Transverse colon (tissue), 4 donors: ENCODE measurements around the gene TWF2. TPM values are rescaled to one million over a fixed set of nuclear protein-coding genes. Genes with fewer than 3 reads are reported as not detected.
A peak's percentile ranks its signal among the peaks of the same experiment; 100 is the strongest.

ENCODE experiments used
- DNase-seq: peaks from one replicate; pipeline ENCODE4 v3.0.0-alpha.2; 2019
- H3K27ac ChIP-seq, 4 donors: fragments of 200-600 bp; sonication (generic); 2 replicates each; pipeline ENCODE4 v1.5.1; 2016 to 2018; ENCODE audit warnings: inconsistent platforms in 4 of 4
- H3K27me3 ChIP-seq: fragments of 200-600 bp; sonication (generic); 2 replicates; pipeline ENCODE4 v1.5.1; 2017; ENCODE audit warnings: inconsistent platforms
- H3K36me3 ChIP-seq, 4 donors: fragments of 200-600 bp; sonication (generic); 2 replicates each; pipeline ENCODE4 v1.5.1; 2017 to 2019; ENCODE audit warnings: inconsistent platforms in 4 of 4
- H3K4me1 ChIP-seq, 4 donors: fragments of 200-600 bp; sonication (generic); 2 replicates each; pipeline ENCODE4 v1.5.1; 2017 to 2020; ENCODE audit warnings: inconsistent platforms in 4 of 4
- H3K4me3 ChIP-seq, 4 donors: fragments of 200-600 bp; sonication (generic); 1 replicate in 1 of 4; 2 replicates in 3 of 4; pipeline versions ENCODE4 v1.5.1 to v1.6.1; 2017 to 2019; ENCODE audit warnings: inconsistent platforms in 4 of 4
- H3K9me3 ChIP-seq, 2 donors: fragments of 200-600 bp; sonication (generic); 2 replicates each; pipeline ENCODE4 v1.5.1; 2017 to 2019; ENCODE audit warnings: inconsistent platforms in 2 of 2
- EP300 ChIP-seq: sonication (generic); formaldehyde crosslinking; IDR thresholded peaks from one replicate; pipeline ENCODE4 v1.6.1; 2017; ENCODE audit warnings: antibody characterized with exemption, low read depth
- POLR2A ChIP-seq: fragments of 450-650 bp; IDR thresholded peaks from one replicate; pipeline ENCODE4 v1.6.1; 2016; ENCODE audit warnings: antibody characterized with exemption, mild to moderate bottlenecking, moderate library complexity
- POLR2AphosphoS5 ChIP-seq, 3 donors: sonication (generic); formaldehyde crosslinking; IDR thresholded peaks; one replicate each; pipeline ENCODE4 v1.6.1; 2016; ENCODE audit warnings: antibody characterized with exemption in 3 of 3
- WGBS, 2 donors: methylation state at CpG; one replicate each; pipeline ENCODE4 v1.1.5; 2018; ENCODE audit warnings: low coverage in 1 of 2; 5-methylcytosine and 5-hydroxymethylcytosine counted together
- in situ Hi-C, 4 donors: fragments of 200-750 bp; cut with MboI; loops; one replicate each; pipeline versions ENCODE4 v1.15.0 to v1.15.1; 2017; ENCODE audit warnings: low sequenced_read_pairs in 3 of 4, low pct_ligation_motif_present in 1 of 4, low pct_unique_long_range_greater_than_20kb in 1 of 4
- intact Hi-C: fragments of 100-400 bp; cut with DNase I; formaldehyde crosslinking; loops from one replicate; pipeline ENCODE4 v1.15.1; 2023; ENCODE audit warnings: low total_unique reads
- total RNA-seq, 4 donors: library from RNA; depleted of rRNA; stranded (reverse); fragments of >200 nt; gene quantifications; one replicate each; pipeline ENCODE4 v1.1.0, GENCODE V29; 2016
- TF ChIP-seq, protein P1 (sequence below), 5 experiments: fragments of 200-600 bp in 3 of 5; fragments of 450-650 bp in 2 of 5; sonication (generic) in 3 of 5; IDR thresholded peaks; 1 replicate in 2 of 5; 2 replicates in 3 of 5; pipeline ENCODE4 v1.5.1; 2016 to 2017; ENCODE audit warnings: antibody characterized with exemption in 5 of 5, inconsistent platforms in 3 of 5, mild to moderate bottlenecking in 2 of 5, moderate library complexity in 1 of 5

The TWF2 gene
- total RNA-seq, 4 donors from 2014 or later = 29.9 to 82.7 (median 61.0) TPM

DNA sequence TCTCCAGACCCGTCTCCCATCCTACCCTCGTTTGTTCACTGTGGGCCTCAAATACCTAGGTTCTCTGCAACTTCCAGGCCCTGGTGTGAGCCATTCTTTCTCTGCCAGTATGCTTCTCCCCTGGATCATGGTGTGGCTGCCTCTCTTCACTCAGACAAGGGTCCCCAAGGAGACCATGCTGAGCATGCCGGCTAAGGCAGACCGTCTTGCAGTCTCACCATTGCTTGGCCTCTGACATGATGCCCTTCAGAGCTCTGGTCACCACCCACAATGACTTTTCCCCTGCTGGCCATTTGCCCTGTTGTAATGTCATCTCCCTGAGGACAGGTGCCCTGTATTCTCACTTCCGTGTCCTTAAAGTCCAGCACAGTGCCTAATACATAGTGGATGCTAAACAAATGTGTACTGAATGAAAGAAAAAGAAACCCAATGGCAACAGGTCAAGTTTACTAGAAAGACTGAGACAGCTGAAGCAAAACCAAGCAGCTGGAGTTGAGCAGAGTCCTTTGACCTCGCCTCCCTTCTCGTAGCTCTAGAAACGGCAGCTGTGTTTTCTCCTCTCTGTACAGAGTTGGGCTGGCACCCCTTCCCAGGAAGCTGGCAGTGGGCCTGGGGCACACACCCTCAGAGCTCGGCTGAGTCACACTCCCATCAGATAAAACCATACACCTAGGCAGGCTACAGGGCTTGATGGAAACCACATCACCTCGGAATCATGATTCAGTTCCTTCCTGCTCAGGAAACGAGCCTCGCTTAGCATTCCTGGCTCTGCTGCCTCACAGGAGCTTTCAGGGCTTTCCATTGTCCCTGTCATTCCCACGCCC lies 22.2 kb downstream of the TWF2 start:
- 17 to 25% methylated on average over 1 to 13 of the region's 13 CpGs for WGBS, 2 donors
- H3K4me1 ChIP-seq = peaks cover 23 to 41% (median 30%) of the 10 kb centered on the region in 4 donors
- H3K27ac ChIP-seq = peak overlapping the region; percentile 81 to 88 (median 87)
- H3K36me3 ChIP-seq = peaks cover 0 to 34% (median 16%) of the 10 kb centered on the region in 4 donors
- in situ Hi-C loops (loop anchor here in 1 of 4 donors (5.0 kb wide), 1 partner anchor 126 kb away; no protein-coding TSS in a partner anchor), intact Hi-C loops (no loop called here)
- peak; percentile 89 for DNase-seq
- H3K4me3 ChIP-seq = no peak overlapping the region
- no peaks in the 10 kb centered on the region for H3K9me3 ChIP-seq
- no peaks in the 10 kb centered on the region for H3K27me3 ChIP-seq
- TF ChIP-seq POLR2A = peak; percentile 70
- no peak for TF ChIP-seq EP300
- TF ChIP-seq POLR2AphosphoS5 (IDR thresholded peaks at IDR 0.05) = peak; percentile 38 to 82 (median 72)
- TF ChIP-seq, protein P1, sequence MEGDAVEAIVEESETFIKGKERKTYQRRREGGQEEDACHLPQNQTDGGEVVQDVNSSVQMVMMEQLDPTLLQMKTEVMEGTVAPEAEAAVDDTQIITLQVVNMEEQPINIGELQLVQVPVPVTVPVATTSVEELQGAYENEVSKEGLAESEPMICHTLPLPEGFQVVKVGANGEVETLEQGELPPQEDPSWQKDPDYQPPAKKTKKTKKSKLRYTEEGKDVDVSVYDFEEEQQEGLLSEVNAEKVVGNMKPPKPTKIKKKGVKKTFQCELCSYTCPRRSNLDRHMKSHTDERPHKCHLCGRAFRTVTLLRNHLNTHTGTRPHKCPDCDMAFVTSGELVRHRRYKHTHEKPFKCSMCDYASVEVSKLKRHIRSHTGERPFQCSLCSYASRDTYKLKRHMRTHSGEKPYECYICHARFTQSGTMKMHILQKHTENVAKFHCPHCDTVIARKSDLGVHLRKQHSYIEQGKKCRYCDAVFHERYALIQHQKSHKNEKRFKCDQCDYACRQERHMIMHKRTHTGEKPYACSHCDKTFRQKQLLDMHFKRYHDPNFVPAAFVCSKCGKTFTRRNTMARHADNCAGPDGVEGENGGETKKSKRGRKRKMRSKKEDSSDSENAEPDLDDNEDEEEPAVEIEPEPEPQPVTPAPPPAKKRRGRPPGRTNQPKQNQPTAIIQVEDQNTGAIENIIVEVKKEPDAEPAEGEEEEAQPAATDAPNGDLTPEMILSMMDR (IDR thresholded peaks at IDR 0.05) = peak in 2 of 5 experiments; percentile 34 to 56

GRCh38 chr3:52215351-52215750 lies 23.6 kb downstream of the TWF2 start:
- H3K27ac ChIP-seq = peak overlapping the region in 1 of 4 donors; percentile 87

DNA sequence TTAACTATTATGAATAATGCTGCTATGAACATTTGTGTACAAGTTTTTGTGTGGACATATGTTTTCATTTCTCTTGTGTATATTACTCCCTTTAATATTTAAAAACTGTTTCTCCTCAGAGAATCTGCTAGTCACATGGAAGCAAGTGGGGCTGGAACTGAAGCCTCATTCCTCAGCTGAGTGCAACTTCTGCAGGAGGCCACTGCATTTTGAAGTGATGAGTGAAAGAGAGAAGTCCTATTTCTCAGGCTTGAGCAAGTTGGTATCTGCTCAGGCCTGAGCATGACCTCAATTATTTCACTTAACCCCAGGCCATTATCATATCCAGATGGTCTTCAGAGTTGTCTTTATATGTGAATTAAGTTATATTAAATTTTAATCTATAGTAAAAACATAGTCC lies 25.1 kb downstream of the TWF2 start:
- Histone ChIP-seq H3K4me3 (no peak overlapping the region), H3K36me3 (peaks cover 0 to 59% (median 29%) of the 10 kb centered on the region in 4 donors), H3K4me1 (peaks cover 26 to 40% (median 31%) of the 10 kb centered on the region in 4 donors), H3K9me3 (no peaks in the 10 kb centered on the region), H3K27ac (no peak overlapping the region), H3K27me3 (no peaks in the 10 kb centered on the region)
- no peak for TF ChIP-seq EP300
- TF ChIP-seq, protein P1 (IDR thresholded peaks at IDR 0.05) = no peak
- TF ChIP-seq POLR2A = no peak
- no peak for TF ChIP-seq POLR2AphosphoS5 (IDR thresholded peaks at IDR 0.05)
- intact Hi-C loops (no loop called here), in situ Hi-C loops (no loop called here)
- no peak for DNase-seq

More at GRCh38 chr3:52215351-52215750, 23.6 kb downstream of the TWF2 start:
- in situ Hi-C loops (loop anchor here in 1 of 4 donors (5.0 kb wide), 1 partner anchor 127 kb away; no protein-coding TSS in a partner anchor), intact Hi-C loops (no loop called here)
- H3K27me3 ChIP-seq = no peaks in the 10 kb centered on the region
- H3K9me3 ChIP-seq = no peaks in the 10 kb centered on the region
- H3K4me1 ChIP-seq = peaks cover 26 to 41% (median 30%) of the 10 kb centered on the region in 4 donors
- no peak for DNase-seq
- no peak overlapping the region for H3K4me3 ChIP-seq
- WGBS, 2 donors = 92 to 96% methylated on average over 6 to 7 of the region's 7 CpGs
- no peak for TF ChIP-seq EP300
- no peak for TF ChIP-seq POLR2A
- no peak for TF ChIP-seq POLR2AphosphoS5 (IDR thresholded peaks at IDR 0.05)
- TF ChIP-seq, protein P1 (IDR thresholded peaks at IDR 0.05) = no peak
- peaks cover 0 to 46% (median 22%) of the 10 kb centered on the region in 4 donors for H3K36me3 ChIP-seq

DNA sequence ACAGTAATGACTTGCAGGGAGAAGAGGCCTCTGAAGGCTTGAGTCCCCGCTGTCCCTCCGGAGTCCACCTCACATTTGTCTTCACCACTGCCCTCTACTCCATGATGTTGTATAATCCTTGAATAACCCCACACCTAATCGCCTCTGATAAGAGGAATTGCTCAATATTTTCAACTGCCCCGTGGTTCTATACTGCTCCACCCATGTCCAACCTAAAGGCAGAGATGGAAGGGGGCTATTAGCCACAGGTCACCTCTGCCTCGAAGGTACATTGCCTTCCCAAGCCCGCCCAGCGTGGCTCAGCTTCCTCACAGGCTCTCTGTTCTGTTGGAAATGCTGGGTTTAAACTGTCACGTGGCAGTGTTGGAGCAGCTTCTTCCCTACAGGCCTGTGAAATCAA lies 26.0 kb downstream of the TWF2 start:
- intact Hi-C loops (no loop called here), in situ Hi-C loops (no loop called here)
- H3K27me3 ChIP-seq = no peaks in the 10 kb centered on the region
- H3K4me1 ChIP-seq = peaks cover 19 to 32% (median 26%) of the 10 kb centered on the region in 4 donors
- peaks cover 0 to 68% (median 34%) of the 10 kb centered on the region in 4 donors for H3K36me3 ChIP-seq
- TF ChIP-seq EP300 (no peak), POLR2AphosphoS5 (IDR thresholded peaks at IDR 0.05) (no peak), POLR2A (no peak)
- TF ChIP-seq, protein P1 (IDR thresholded peaks at IDR 0.05) = no peak
- 63 to 71% methylated on average over 6 to 8 of the region's 8 CpGs for WGBS, 2 donors
- H3K4me3 ChIP-seq = no peak overlapping the region
- H3K27ac ChIP-seq = no peak overlapping the region
- DNase-seq = no peak
- no peaks in the 10 kb centered on the region for H3K9me3 ChIP-seq
